ENCODE data around the gene NTN5. TPM values are rescaled to one million over a fixed set of nuclear protein-coding genes. Genes with fewer than 3 reads are reported as not detected.

The NTN5 gene
- total and polyA plus RNA-seq, 8 donors: 1.3 TPM; not detected in 7

DNA sequence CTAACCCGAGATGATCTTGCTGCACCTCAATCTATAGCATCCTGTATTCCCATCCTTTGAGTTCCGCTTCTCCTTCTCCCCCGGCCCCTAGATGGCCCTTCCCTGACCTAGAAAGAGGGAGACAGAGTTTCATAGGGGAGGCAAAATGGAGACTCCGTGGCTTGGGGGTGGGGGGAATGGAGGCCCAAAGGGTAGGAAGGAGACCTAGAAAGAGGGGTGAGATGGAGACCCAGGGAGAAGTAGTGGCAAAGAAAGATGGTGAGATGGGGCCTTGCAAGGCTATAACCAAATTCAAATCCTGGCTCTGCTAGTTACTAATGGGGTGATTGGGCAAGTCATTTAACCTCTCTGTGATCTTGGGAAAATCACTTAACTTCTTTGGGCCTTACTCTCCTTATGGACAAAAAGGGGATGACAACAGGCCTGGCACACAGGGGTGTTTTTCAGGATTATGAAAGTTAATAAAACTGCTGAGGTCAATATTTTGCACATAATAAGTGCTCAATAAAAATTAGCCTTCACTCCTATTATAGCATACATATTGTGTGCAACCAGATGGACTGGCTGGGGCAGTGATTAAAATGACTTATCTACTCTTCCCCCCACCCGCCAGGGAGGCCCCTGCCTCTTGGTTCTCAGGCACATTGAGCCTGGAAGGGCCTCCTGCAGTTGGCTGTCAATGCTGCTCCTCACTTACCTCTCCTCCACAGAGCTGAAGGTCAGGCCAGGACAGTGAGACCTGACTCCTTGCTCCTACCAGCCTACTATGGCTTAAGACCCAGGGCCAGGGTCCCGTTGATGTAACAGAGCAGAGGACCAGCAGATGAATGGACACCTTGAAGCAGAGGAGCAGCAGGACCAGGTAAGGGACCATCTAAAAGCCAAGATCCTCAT, 52.9 kb downstream of the NTN5 start:
- TF ChIP-seq EP300 (IDR thresholded peaks at IDR 0.05) (no peak), POLR2AphosphoS5 (IDR thresholded peaks at IDR 0.05) (no peak), POLR2A (IDR thresholded peaks at IDR 0.05) (no peak), CTCF (IDR thresholded peaks at IDR 0.05) (no peak)
- intact Hi-C loops (cut with DNase I; ENCODE audit: low total_unique reads): no loop called here
- DNase-seq: no peak
- no peaks in the 10 kb centered on the region for H3K27me3 ChIP-seq
- H3K27ac ChIP-seq: peak overlapping the region; percentile 82 to 94 (median 93)
- H3K4me1 ChIP-seq: peaks cover 53 to 75% (median 64%) of the 10 kb centered on the region in 4 donors
- peaks cover 24 to 28% (median 27%) of the 10 kb centered on the region in 4 donors for H3K36me3 ChIP-seq
- no peaks in the 10 kb centered on the region for H3K9me3 ChIP-seq
- peak overlapping the region; percentile 72 to 93 (median 90) for H3K4me3 ChIP-seq
- WGBS, 5 donors: 26 to 31% (median 29%) methylated on average over 6 of the region's 6 CpGs

DNA sequence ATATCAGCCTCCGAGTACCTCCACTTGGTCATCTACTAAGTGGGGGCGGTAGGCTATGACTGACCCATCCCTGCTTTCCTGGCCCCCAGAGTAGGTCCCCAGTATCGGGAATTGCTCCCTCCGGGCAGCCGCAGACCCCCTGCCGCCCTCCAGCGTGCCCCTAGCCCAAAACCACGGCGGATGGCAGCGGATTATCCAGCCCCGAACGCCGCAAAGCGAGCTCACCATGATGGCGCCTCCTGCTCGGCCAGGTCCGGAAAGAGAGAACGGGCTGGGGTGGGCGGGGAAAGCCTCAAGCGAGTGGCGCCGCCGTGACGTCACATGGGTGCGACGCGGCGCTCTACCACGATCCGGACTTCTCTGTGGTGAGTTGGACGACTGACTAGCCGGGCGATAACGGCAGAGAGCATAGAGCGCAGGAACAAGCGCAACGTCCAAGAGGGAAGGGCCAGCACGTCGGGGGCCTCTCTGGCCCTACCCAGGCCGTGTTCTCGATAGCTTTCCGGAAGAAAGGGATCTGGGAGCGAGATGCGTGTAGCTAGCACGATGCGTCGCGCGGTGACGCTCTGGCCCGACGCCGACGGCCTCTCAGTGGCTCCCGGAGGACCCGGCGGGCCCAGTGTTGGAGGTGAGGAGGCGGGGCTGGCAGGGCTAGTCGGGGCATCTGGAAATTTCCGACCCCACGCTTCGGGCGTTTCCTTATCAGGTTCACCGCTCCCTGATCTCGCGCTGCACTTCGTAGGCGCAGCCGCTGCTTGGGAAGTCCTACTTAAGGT, 53.7 kb downstream of the NTN5 start, which contains the start of the genes RPL18 and SPHK2:
Gene RPL18 (minus strand): TSS at position 263 of the 776 bp plus-strand sequence. CDS start 35 bp downstream, at position 228.
Gene SPHK2 (plus strand): TSS at position 591 of the 776 bp plus-strand sequence. CDS start 1,009 bp downstream, outside the sequence.
- H3K27me3 ChIP-seq: no peaks in the 10 kb centered on the region
- peaks cover 50 to 76% (median 61%) of the 10 kb centered on the region in 4 donors for H3K4me1 ChIP-seq
- H3K9me3 ChIP-seq: no peaks in the 10 kb centered on the region
- peak within 1 kb of the TSS; percentile 72 to 93 (median 90) for H3K4me3 ChIP-seq
- intact Hi-C loops (cut with DNase I; ENCODE audit: low total_unique reads): no loop called here
- TF ChIP-seq POLR2A (IDR thresholded peaks at IDR 0.05): peak in 2 of 4 donors; percentile 70 to 73
- peak; percentile 92 to 99 (median 97) for TF ChIP-seq POLR2AphosphoS5 (IDR thresholded peaks at IDR 0.05)
- TF ChIP-seq CTCF (IDR thresholded peaks at IDR 0.05): no peak
- peak; percentile 97 to 100 for DNase-seq
- WGBS, 5 donors: 0 to 1% (median 0%) methylated on average over 37 to 69 of the region's 69 CpGs
- H3K36me3 ChIP-seq: peaks cover 24 to 32% (median 30%) of the 10 kb centered on the region in 4 donors
- H3K27ac ChIP-seq: peak within 1 kb of the TSS; percentile 82 to 94 (median 93)

DNA sequence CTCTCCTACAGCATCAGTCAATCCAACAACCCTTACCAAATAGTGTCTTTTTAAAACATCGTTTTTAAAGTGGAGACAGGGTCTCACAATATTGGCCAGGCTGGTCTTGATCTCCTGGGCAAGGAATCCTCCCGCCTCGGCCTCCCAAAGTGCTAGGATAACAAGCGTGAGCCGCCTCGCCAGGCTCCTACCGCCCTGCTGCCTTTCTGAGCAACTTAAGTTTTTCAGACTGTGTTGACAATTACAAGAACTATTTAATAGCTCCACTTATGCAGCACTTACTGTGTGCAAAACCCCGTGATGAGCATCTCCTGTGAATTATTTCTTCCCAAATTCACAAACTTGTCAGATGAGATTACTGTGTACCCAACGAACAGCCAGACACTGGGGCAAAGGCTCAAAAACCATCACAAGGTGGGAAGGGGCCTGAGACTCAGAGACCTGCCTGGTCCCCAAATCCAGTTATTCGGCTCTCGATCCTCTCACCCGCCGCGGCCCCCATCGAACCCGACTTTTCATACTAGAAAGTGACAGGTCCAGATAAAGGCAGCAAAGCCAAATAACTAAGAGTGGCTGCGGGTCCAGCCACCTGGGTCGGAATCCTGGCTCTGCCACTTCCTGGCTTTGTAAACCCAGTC, 54.4 kb downstream of the NTN5 start:
- intact Hi-C loops (cut with DNase I; ENCODE audit: low total_unique reads): no loop called here
- H3K9me3 ChIP-seq: no peaks in the 10 kb centered on the region
- DNase-seq: no peak
- H3K4me1 ChIP-seq: peaks cover 45 to 76% (median 62%) of the 10 kb centered on the region in 4 donors
- no peaks in the 10 kb centered on the region for H3K27me3 ChIP-seq
- TF ChIP-seq POLR2A (IDR thresholded peaks at IDR 0.05) (no peak), CTCF (IDR thresholded peaks at IDR 0.05) (no peak)
- 0 to 2% (median 1%) methylated on average over 18 of the region's 18 CpGs for WGBS, 5 donors
- peak overlapping the region; percentile 77 to 94 (median 93) for H3K27ac ChIP-seq
- H3K4me3 ChIP-seq: peak overlapping the region; percentile 72 to 93 (median 90)
- H3K36me3 ChIP-seq: peaks cover 24 to 32% (median 30%) of the 10 kb centered on the region in 4 donors
